NCI-H2171 (cell line): ENCODE results near the gene IFI16.

Experiments
- DNase-seq: peaks from one replicate; lab custom pipeline; 2025; lab: John Stamatoyannopoulos, UW

IFI16 gene

GRCh38 chr1:159066108-159066507 lies 56.4 kb downstream of the IFI16 start:
- DNase-seq = no peak

GRCh38 chr1:159067699-159068621 lies 58.3 kb downstream of the IFI16 start:
- no peak for DNase-seq

GRCh38 chr1:159068886-159069285 lies 59.2 kb downstream of the IFI16 start:
- no peak for DNase-seq

- no peak for DNase-seq
These were observed 62.4 kb downstream of the IFI16 start for GRCh38 chr1:159071970-159072582.

- DNase-seq = no peak
These were observed 66.9 kb downstream of the IFI16 start, which contains the start of gene AIM2 for GRCh38 chr1:159076438-159077119. AIM2 (minus strand) TSS chr1:159076766; CDS start chr1:159073499, 3,267 bp downstream.

- DNase-seq = no peak
These were observed 67.6 kb downstream of the IFI16 start for GRCh38 chr1:159077120-159077961.

- DNase-seq = no peak
These were observed 69.8 kb downstream of the IFI16 start for GRCh38 chr1:159079525-159079924.

- no peak for DNase-seq
These were observed 71.9 kb downstream of the IFI16 start for GRCh38 chr1:159081626-159082025.

GRCh38 chr1:159083013-159083412 lies 73.3 kb downstream of the IFI16 start:
- DNase-seq = no peak

GRCh38 chr1:159084152-159084551 lies 74.4 kb downstream of the IFI16 start:
- DNase-seq = no peak

GRCh38 chr1:159084867-159085266 lies 75.2 kb downstream of the IFI16 start:
- no peak for DNase-seq

GRCh38 chr1:159088050-159088449 lies 78.3 kb downstream of the IFI16 start:
- DNase-seq = no peak

GRCh38 chr1:159088546-159089183 lies 79.0 kb downstream of the IFI16 start:
- DNase-seq = no peak

GRCh38 chr1:159089184-159089791 lies 79.6 kb downstream of the IFI16 start:
- DNase-seq = no peak

- DNase-seq = no peak
These were observed 80.8 kb downstream of the IFI16 start for GRCh38 chr1:159090286-159091179.

GRCh38 chr1:159091180-159091560 lies 81.5 kb downstream of the IFI16 start:
- no peak for DNase-seq

- DNase-seq = no peak
These were observed 81.9 kb downstream of the IFI16 start for GRCh38 chr1:159091607-159092031.

GRCh38 chr1:159092036-159092760 lies 82.5 kb downstream of the IFI16 start:
- no peak for DNase-seq

GRCh38 chr1:159098596-159098995 lies 88.9 kb downstream of the IFI16 start:
- no peak for DNase-seq
